ENCODE measurements around the gene SAXO1. TPM values are rescaled to one million over a fixed set of nuclear protein-coding genes. Genes with fewer than 3 reads are reported as not detected.

Gene SAXO1
- total and polyA plus RNA-seq, 7 donors: 0.08 to 1.9 (median 0.38) TPM; not detected in 4

DNA sequence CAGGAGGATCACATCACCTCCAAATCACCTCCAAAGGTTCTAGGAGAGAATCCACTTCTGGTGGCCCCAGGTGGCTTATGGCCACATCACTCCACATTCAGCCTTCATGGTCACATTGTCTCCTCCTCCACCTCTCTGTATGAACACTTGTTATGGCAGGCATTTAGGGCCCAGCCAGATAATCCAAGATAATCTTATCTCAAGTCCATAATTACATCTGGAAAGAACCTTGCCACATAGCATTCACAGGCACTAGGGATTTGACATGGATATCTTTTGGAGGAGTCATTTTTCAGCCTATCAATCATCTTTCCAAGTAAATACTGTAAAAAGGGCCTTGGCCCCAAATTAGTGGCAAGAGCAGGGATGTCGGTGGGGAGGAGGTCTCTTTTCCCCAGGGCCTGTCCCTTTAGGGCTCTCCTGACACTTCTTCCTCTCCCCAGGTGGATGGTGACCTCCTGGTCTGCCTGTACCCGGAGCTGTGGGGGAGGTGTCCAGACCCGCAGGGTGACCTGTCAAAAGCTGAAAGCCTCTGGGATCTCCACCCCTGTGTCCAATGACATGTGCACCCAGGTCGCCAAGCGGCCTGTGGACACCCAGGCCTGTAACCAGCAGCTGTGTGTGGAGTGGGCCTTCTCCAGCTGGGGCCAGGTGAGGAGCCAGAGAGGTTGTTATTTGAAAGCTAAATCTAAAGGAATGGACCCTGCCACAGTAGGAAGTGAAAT lies 140.9 kb downstream of the SAXO1 start:
- no peak for DNase-seq
- intact Hi-C loops (cut with DNase I): no loop called here
- ATAC-seq: no peak
- TF ChIP-seq, protein P1, sequence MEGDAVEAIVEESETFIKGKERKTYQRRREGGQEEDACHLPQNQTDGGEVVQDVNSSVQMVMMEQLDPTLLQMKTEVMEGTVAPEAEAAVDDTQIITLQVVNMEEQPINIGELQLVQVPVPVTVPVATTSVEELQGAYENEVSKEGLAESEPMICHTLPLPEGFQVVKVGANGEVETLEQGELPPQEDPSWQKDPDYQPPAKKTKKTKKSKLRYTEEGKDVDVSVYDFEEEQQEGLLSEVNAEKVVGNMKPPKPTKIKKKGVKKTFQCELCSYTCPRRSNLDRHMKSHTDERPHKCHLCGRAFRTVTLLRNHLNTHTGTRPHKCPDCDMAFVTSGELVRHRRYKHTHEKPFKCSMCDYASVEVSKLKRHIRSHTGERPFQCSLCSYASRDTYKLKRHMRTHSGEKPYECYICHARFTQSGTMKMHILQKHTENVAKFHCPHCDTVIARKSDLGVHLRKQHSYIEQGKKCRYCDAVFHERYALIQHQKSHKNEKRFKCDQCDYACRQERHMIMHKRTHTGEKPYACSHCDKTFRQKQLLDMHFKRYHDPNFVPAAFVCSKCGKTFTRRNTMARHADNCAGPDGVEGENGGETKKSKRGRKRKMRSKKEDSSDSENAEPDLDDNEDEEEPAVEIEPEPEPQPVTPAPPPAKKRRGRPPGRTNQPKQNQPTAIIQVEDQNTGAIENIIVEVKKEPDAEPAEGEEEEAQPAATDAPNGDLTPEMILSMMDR (IDR thresholded peaks at IDR 0.05): no peak
- Histone ChIP-seq H3K27me3 (ENCODE audit: insufficient read depth in 3 of 3, low read length in 2 of 3) (no peaks in the 10 kb centered on the region), H3K27ac (no peak overlapping the region), H3K4me3 (no peak overlapping the region), H3K9me3 (peaks cover 11% of the 10 kb centered on the region), H3K4me1 (no peaks in the 10 kb centered on the region), H3K36me3 (ENCODE audit: insufficient read depth in 1 of 2, low read depth in 1 of 2) (no peaks in the 10 kb centered on the region)
- 88 to 92% (median 89%) methylated on average over 5 of the region's 5 CpGs for WGBS, 3 donors

- DNase-seq: no peak
- WGBS, 3 donors: 37 to 52% (median 41%) methylated on average over 4 of the region's 4 CpGs
- Histone ChIP-seq H3K27ac (no peak overlapping the region), H3K9me3 (no peaks in the 10 kb centered on the region), H3K36me3 (ENCODE audit: insufficient read depth in 1 of 2, low read depth in 1 of 2) (no peaks in the 10 kb centered on the region), H3K4me3 (no peak overlapping the region), H3K4me1 (no peaks in the 10 kb centered on the region), H3K27me3 (ENCODE audit: insufficient read depth in 3 of 3, low read length in 2 of 3) (no peaks in the 10 kb centered on the region)
- intact Hi-C loops (cut with DNase I): no loop called here
- TF ChIP-seq, protein P1 (IDR thresholded peaks at IDR 0.05): no peak
- peak in 2 of 4 donors; percentile 33 to 64 for ATAC-seq
Measured at GRCh38 chr9:18890372-18890771, 142.6 kb downstream of the SAXO1 start.

DNA sequence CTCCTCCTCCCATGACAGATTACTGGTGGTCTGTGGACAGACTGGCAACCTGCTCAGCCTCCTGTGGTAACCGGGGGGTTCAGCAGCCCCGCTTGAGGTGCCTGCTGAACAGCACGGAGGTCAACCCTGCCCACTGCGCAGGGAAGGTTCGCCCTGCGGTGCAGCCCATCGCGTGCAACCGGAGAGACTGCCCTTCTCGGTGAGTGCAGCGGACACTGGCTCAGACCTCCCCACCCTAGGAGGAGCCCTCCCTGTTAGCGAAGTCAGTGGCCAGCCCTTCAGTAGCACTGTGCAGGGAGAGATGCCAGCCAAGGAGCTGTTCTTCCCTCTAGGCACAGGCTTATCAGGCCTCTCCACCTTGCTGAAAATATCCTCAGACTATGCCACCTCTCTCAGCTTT lies 143.5 kb downstream of the SAXO1 start:
- Histone ChIP-seq H3K27me3 (ENCODE audit: insufficient read depth in 3 of 3, low read length in 2 of 3) (no peaks in the 10 kb centered on the region), H3K27ac (no peak overlapping the region), H3K9me3 (no peaks in the 10 kb centered on the region), H3K4me3 (no peak overlapping the region), H3K4me1 (no peaks in the 10 kb centered on the region), H3K36me3 (ENCODE audit: insufficient read depth in 1 of 2, low read depth in 1 of 2) (no peaks in the 10 kb centered on the region)
- ATAC-seq (no peak), DNase-seq (no peak)
- TF ChIP-seq, protein P1 (IDR thresholded peaks at IDR 0.05): no peak
- 92 to 95% (median 94%) methylated on average over 12 of the region's 12 CpGs for WGBS, 3 donors
- intact Hi-C loops (cut with DNase I): no loop called here

DNA sequence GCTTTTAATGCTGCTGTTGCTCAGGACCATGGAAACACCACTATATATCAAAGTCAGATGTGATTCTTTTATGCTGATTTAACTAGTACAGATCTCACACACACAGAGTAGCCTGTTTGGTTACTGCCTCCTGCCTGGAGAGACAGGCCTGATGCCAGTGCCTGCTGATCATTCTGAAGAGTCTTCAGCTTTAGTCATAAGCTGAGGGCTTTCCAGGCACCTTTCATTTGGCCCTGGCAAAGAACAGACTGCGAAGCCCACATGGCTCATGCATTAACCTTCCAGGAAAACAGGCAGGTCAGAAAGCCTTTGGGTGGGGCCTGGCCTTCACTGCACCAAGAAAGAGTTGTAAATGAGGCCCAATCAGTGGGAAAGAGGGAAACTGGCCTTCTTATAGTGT lies 144.7 kb downstream of the SAXO1 start:
- WGBS, 3 donors: 55 to 86% (median 59%) methylated on average over 1 of the region's 1 CpG
- Histone ChIP-seq H3K36me3 (ENCODE audit: insufficient read depth in 1 of 2, low read depth in 1 of 2) (no peaks in the 10 kb centered on the region), H3K27ac (no peak overlapping the region), H3K4me1 (no peaks in the 10 kb centered on the region), H3K9me3 (no peaks in the 10 kb centered on the region), H3K4me3 (no peak overlapping the region), H3K27me3 (ENCODE audit: insufficient read depth in 3 of 3, low read length in 2 of 3) (no peaks in the 10 kb centered on the region)
- DNase-seq: no peak
- intact Hi-C loops (cut with DNase I): no loop called here
- TF ChIP-seq, protein P1 (IDR thresholded peaks at IDR 0.05): no peak
- peak in 1 of 4 donors; percentile 57 for ATAC-seq

DNA sequence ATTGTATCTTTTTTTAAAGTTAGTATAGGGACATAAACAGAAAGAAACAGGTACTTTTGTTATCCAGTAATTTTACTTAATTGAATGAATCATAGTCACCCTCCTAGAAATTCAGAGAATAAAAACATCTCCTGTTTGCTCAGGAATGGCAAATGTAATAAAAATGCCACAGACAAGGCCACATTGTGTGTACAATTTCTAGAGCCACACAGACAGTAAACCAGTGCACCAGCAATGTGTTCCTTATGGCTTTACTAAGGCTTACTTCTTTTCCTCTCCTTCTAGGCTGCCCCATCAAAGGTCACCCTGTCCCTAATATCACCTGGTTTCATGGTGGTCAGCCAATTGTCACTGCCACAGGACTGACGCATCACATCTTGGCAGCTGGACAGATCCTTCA lies 145.5 kb downstream of the SAXO1 start:
- no peaks in the 10 kb centered on the region for H3K27me3 ChIP-seq (ENCODE audit: insufficient read depth in 3 of 3, low read length in 2 of 3)
- H3K27ac ChIP-seq: no peak overlapping the region
- no peaks in the 10 kb centered on the region for H3K9me3 ChIP-seq
- TF ChIP-seq, protein P1 (IDR thresholded peaks at IDR 0.05): no peak
- ATAC-seq (no peak), DNase-seq (no peak)
- 86 to 88% (median 87%) methylated on average over 1 of the region's 1 CpG for WGBS, 3 donors
- H3K4me1 ChIP-seq: no peaks in the 10 kb centered on the region
- intact Hi-C loops (cut with DNase I): no loop called here
- H3K4me3 ChIP-seq: no peak overlapping the region
- no peaks in the 10 kb centered on the region for H3K36me3 ChIP-seq (ENCODE audit: insufficient read depth in 1 of 2, low read depth in 1 of 2)
